Gastroesophageal sphincter (tissue), 3 donors: ENCODE results near the gene FAM83C.

Source experiments
- EP300 ChIP-seq: sonication (generic); formaldehyde crosslinking; IDR thresholded peaks from one replicate; pipeline ENCODE4 v1.6.1; 2017; ENCODE audit warnings: antibody characterized with exemption, mild to moderate bottlenecking
- POLR2A ChIP-seq, 2 donors: fragments of 450-650 bp; IDR thresholded peaks; one replicate each; pipeline ENCODE4 v1.6.1; 2017; ENCODE audit warnings: antibody characterized with exemption in 2 of 2, mild to moderate bottlenecking in 2 of 2, moderate library complexity in 1 of 2
- POLR2AphosphoS5 ChIP-seq: sonication (generic); formaldehyde crosslinking; IDR thresholded peaks from one replicate; pipeline ENCODE4 v1.6.1; 2017; ENCODE audit warnings: antibody characterized with exemption
- TF ChIP-seq, protein P1 (sequence below), 4 experiments: fragments of 200-600 bp in 2 of 4; fragments of 450-650 bp in 2 of 4; sonication (generic) in 1 of 4; IDR thresholded peaks; one replicate each; pipeline ENCODE4 v1.5.1; 2017 to 2019; ENCODE audit warnings: antibody characterized with exemption in 4 of 4, mild to moderate bottlenecking in 2 of 4, moderate library complexity in 2 of 4

GRCh38 chr20:35283441-35284266 lies 8.6 kb downstream of the FAM83C start:
- TF ChIP-seq, protein P1, sequence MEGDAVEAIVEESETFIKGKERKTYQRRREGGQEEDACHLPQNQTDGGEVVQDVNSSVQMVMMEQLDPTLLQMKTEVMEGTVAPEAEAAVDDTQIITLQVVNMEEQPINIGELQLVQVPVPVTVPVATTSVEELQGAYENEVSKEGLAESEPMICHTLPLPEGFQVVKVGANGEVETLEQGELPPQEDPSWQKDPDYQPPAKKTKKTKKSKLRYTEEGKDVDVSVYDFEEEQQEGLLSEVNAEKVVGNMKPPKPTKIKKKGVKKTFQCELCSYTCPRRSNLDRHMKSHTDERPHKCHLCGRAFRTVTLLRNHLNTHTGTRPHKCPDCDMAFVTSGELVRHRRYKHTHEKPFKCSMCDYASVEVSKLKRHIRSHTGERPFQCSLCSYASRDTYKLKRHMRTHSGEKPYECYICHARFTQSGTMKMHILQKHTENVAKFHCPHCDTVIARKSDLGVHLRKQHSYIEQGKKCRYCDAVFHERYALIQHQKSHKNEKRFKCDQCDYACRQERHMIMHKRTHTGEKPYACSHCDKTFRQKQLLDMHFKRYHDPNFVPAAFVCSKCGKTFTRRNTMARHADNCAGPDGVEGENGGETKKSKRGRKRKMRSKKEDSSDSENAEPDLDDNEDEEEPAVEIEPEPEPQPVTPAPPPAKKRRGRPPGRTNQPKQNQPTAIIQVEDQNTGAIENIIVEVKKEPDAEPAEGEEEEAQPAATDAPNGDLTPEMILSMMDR (IDR thresholded peaks at IDR 0.05): no peak
- TF ChIP-seq EP300 (no peak), POLR2AphosphoS5 (no peak), POLR2A (IDR thresholded peaks at IDR 0.05) (no peak)
